ENCODE results near the gene TOMM70.

GRCh38 chr3:100411091-100411982 is 10.4 kb upstream of the TOMM70 start:
- TF ChIP-seq, protein P1, sequence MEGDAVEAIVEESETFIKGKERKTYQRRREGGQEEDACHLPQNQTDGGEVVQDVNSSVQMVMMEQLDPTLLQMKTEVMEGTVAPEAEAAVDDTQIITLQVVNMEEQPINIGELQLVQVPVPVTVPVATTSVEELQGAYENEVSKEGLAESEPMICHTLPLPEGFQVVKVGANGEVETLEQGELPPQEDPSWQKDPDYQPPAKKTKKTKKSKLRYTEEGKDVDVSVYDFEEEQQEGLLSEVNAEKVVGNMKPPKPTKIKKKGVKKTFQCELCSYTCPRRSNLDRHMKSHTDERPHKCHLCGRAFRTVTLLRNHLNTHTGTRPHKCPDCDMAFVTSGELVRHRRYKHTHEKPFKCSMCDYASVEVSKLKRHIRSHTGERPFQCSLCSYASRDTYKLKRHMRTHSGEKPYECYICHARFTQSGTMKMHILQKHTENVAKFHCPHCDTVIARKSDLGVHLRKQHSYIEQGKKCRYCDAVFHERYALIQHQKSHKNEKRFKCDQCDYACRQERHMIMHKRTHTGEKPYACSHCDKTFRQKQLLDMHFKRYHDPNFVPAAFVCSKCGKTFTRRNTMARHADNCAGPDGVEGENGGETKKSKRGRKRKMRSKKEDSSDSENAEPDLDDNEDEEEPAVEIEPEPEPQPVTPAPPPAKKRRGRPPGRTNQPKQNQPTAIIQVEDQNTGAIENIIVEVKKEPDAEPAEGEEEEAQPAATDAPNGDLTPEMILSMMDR (IDR thresholded peaks at IDR 0.05; ENCODE audit: extremely low read depth in 1 of 2, insufficient read depth in 1 of 2, low read depth in 1 of 2, low read length in 2 of 2), result no peak
- TF ChIP-seq FOS (IDR thresholded peaks at IDR 0.05; ENCODE audit: borderline replicate concordance, insufficient read depth, low read length) (no peak), POLR2A (IDR thresholded peaks at IDR 0.05; ENCODE audit: low read depth, low read length) (no peak), POLR2AphosphoS5 (IDR thresholded peaks at IDR 0.05; ENCODE audit: insufficient read depth, low read depth, low read length) (no peak), JUN (IDR thresholded peaks at IDR 0.05; ENCODE audit: borderline replicate concordance, insufficient read depth, insufficient read length, low read depth) (no peak), EZH2 (IDR thresholded peaks at IDR 0.05; ENCODE audit: borderline replicate concordance, low read depth, low read length, severe bottlenecking) (no peak)

Data from endothelial cell of umbilical vein (primary cell).